CD4-positive, alpha-beta T cell treated with Interleukin-21 for 1 hour (primary cell): ENCODE results near the gene TMEM174.

ENCODE experiments used
- DNase-seq: peaks from one replicate; pipeline ENCODE4 v3.0.0-alpha.2; 2020

Gene TMEM174

GRCh38 chr5:73172951-73173350 is at the start of gene TMEM174:
Gene TMEM174, plus strand, starts transcription at chr5:73173193. Its CDS starts 51 bp downstream, at chr5:73173244.
- DNase-seq: no peak

GRCh38 chr5:73125289-73125688 is 47.7 kb upstream of the TMEM174 start:
- no peak for DNase-seq

GRCh38 chr5:73126381-73126780 is 46.6 kb upstream of the TMEM174 start:
- DNase-seq: no peak

GRCh38 chr5:73126957-73127356 is 46.0 kb upstream of the TMEM174 start:
- no peak for DNase-seq

- no peak for DNase-seq
These were observed 43.9 kb upstream of the TMEM174 start for GRCh38 chr5:73129143-73129542.

- no peak for DNase-seq
These were observed 42.2 kb upstream of the TMEM174 start for GRCh38 chr5:73130811-73131210.

GRCh38 chr5:73131711-73132425 is 41.1 kb upstream of the TMEM174 start:
- no peak for DNase-seq

GRCh38 chr5:73132759-73133158 is 40.2 kb upstream of the TMEM174 start:
- DNase-seq: no peak

- DNase-seq: no peak
These were observed 38.0 kb upstream of the TMEM174 start for GRCh38 chr5:73135021-73135420.

- no peak for DNase-seq
These were observed 37.5 kb upstream of the TMEM174 start for GRCh38 chr5:73135429-73136054.

- no peak for DNase-seq
These were observed 36.9 kb upstream of the TMEM174 start for GRCh38 chr5:73136055-73136562.

- DNase-seq: no peak
These were observed 35.1 kb upstream of the TMEM174 start for GRCh38 chr5:73137563-73138530.

- DNase-seq: no peak
These were observed 33.5 kb upstream of the TMEM174 start for GRCh38 chr5:73139485-73139884.

- DNase-seq: no peak
These were observed 32.2 kb upstream of the TMEM174 start for GRCh38 chr5:73140801-73141200.

- no peak for DNase-seq
These were observed 31.0 kb upstream of the TMEM174 start for GRCh38 chr5:73142035-73142434.

- no peak for DNase-seq
These were observed 29.3 kb upstream of the TMEM174 start for GRCh38 chr5:73143716-73144115.

- DNase-seq: no peak
These were observed 23.5 kb upstream of the TMEM174 start for GRCh38 chr5:73149540-73149939.

- DNase-seq: no peak
These were observed 22.1 kb upstream of the TMEM174 start for GRCh38 chr5:73150876-73151275.

GRCh38 chr5:73151766-73152410 is 21.1 kb upstream of the TMEM174 start:
- DNase-seq: no peak

- no peak for DNase-seq
These were observed 20.3 kb upstream of the TMEM174 start for GRCh38 chr5:73152411-73153388.

- DNase-seq: no peak
These were observed 19.5 kb upstream of the TMEM174 start for GRCh38 chr5:73153513-73153912.
